ENCODE data around the gene TXNRD3.

- no peak for TF ChIP-seq ZNF274 (IDR thresholded peaks at IDR 0.05; ENCODE audit: low read depth, low read length)
- no peak for TF ChIP-seq YY1 (IDR thresholded peaks at IDR 0.05; ENCODE audit: insufficient read depth, insufficient read length)
- TF ChIP-seq SUZ12 (IDR thresholded peaks at IDR 0.05; ENCODE audit: extremely low read depth, insufficient read depth, insufficient read length) = no peak
Measured at GRCh38 chr3:126616931-126617330, 38.0 kb downstream of the TXNRD3 start.
